DMS153 (cell line): ENCODE results near the gene P4HA3.

Source experiments
- DNase-seq: peaks from one replicate; lab custom pipeline; 2025; lab: John Stamatoyannopoulos, UW

Gene P4HA3

GRCh38 chr11:74265256-74265655, 46.2 kb downstream of the P4HA3 start:
- DNase-seq: no peak

DNA sequence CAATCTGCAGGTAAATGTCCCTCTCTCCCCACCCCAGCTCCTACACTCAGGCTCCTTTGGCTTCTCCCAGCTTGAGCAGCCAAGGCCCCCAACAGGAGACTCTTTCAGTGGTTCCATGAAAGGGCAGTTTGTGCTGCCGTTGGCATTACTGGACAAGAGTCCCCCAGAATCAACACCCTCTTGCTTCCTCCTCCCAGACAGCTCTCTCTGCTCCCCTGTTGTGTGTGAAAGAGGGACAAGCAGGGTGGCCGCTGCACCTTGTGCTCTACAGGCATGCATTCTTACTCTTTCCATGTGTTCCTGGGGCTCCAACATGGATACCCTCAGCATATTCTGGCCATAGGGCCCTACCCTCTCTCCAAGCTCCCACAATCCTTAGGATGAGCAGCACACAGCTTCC, 48.7 kb downstream of the P4HA3 start:
- no peak for DNase-seq

DNA sequence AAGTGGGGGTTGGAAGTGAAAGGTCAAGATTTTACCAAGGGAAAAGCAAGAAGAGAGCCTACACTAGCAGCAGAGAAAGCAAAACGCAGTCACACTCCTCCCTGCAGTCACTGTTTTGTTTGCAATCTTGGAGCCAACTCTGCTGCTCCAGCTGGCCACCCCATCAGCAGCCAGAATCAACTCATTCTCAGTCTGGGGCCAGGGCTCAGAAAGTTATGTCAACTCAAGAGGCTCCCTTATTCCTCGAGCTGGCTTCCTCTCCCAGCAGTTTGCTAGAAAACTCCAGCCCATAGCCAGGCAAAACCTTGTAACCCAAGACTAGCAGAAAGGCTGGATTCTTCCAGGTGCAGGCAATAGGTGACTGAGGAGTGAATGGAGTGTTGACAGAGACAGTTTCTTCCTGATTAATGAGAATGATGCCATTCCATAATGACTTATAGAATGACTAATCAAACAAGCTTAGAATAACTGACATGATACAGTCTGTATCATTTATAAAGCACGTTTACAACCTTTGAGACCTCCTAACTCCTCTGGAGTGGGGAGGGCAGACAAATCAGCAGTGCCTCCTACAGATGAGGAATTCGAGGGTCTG, 53.4 kb downstream of the P4HA3 start:
- no peak for DNase-seq

- DNase-seq: no peak
Measured at GRCh38 chr11:74256378-74257133, 54.9 kb downstream of the P4HA3 start.

DNA sequence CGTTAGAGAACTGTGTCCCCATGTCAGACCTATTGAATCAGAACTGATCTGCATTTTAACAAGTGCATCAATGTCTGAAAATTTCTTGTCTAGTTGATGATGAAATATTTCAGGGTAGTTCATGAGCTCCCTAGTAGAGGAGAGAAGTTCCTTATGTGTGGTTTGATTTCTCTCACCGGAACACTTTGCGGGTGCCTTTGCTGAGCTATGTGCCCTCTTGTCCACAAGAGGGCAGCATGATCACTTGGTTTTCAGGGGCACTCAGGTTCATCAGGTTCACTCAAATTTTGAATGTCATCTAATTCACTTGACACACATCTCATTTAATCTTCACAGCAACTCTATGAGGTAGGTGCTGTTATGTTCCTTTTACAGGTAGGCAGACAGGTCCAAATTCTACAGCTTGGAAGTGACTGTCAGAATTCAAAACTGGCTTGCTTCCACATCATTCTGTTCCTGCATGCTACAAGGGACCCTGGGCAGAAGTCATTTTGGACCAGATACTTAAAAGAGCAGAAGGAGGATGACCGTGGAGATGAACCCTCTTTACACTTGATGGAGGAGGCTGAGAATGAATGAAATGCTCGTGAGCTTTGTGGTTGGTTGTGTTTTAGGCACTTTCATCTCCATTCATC, 55.6 kb downstream of the P4HA3 start:
- no peak for DNase-seq

GRCh38 chr11:74253361-74253760, 58.1 kb downstream of the P4HA3 start:
- DNase-seq: no peak

GRCh38 chr11:74249496-74249895, 61.9 kb downstream of the P4HA3 start:
- no peak for DNase-seq

DNA sequence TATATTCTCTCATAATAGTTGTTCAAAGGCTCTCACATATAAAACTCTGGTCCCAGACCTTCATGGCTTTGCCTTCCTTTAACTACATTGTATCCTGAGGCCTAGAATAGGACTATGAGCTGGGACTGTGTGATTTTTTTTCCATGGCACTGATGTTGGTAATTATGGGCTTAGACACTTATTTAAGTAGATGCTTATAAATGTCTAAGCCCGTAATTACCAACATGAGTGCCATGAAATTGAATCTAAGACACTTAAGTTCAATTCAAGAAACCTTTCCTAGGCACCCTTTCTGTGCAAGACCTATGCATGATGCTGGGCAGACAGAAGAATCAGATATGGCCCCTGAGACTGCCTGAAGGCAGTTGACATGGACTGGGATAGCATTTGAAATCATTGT, 63.0 kb downstream of the P4HA3 start:
- no peak for DNase-seq

DNA sequence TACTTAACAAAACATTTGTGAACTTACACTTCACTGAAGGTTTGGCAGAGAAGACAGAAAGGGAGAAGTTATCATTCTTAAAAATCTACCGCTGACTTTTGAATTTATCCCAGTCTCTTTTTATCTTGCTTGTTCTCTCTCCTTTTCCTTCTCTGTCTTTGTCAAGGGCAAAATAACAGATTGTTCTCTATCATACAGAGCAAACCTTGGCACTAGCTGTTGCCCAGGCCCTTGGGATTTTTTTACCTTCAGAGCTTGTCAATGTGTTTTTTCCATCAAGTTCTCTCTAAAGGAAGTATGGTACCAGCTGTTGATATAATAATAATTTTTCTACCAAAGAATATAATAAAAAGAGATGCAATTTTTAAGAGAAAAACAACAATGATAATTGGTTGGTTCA, 73.2 kb downstream of the P4HA3 start:
- no peak for DNase-seq

DNA sequence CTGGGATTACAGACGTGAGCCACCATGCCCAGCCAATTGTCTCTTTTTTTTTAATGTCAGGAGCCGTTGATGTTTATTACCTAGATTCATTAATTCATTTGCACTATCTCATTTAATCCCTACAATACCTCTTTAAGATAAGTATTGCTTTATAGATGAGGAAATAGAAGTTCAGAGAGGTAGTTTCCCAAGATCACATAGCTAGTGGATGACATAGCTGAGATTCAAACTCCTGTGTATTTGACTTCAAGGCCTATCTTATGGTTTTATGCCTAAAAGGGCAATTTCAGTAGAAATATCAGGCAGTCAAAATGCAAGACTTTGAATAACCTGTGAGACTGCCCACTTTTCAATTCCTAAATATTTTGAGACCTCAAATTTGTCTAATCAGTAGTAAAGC, 73.9 kb downstream of the P4HA3 start:
- no peak for DNase-seq

DNA sequence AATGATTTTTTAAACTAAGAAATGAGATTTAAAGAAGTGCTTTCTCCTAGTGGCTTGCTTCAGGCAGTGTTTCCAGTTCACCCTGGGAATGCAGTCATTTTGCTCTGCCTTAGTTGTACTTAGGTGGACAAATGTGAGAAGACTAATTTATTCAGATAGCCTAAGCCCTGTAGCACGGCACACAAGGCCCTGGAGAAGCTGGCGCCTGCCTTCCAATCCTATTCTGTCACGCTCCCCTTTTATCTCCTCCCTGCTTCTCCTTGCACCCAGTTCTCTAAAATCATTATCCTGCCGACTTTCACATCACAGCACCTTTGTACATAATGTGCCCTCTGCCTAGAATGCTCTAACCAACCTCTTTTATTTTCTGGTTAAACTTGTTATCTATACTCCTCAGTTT, 76.3 kb downstream of the P4HA3 start:
- no peak for DNase-seq

DNA sequence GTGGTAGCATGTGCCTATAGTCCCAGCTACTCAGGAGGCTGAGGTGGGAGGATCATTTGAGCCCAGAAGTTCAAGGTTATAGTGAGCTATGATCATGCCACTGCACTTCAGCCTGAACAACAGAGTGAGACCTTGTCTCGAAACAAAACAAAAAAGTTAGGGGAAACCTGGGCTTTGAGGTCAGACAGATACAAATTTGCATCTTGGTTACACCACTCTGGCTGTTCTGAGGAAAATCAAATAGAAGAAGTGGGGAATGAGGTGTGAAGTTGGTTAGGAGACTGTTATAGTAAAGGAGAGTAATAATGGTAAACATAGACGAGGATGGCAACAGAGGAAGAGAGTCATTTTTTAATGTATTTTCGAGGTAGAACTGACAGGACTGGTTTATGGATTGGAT, 77.8 kb downstream of the P4HA3 start:
- DNase-seq: no peak

DNA sequence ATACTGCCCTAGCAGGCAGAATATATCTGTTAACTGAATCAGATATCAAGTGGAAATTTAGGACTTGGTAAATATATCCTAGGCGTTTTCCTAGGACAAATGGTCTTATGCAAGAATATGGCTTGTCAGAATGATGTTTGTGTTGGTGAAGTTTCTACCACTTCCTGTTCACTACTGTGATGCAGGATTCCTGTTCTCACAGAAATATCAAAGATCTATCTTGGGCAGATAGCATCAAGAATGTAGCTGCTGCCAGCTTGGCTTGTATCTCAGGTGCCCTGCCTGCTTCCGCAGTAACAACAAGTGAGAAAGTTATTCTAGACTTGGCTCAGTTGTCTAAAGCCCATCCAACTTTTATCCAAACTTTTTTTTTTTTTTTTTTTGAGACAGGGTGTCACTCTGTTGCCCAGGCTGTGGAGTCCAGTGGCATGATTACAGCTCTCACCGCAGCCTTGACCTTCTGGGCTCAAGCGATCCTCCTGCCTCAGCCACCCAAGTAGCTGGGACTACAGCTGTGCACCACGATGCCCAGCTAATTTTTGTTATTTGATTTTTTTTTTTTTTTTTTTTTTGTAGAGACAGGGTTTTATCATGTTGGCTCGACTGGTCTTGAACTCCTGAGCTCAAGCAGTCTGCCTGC, 79.0 kb downstream of the P4HA3 start:
- DNase-seq: no peak

DNA sequence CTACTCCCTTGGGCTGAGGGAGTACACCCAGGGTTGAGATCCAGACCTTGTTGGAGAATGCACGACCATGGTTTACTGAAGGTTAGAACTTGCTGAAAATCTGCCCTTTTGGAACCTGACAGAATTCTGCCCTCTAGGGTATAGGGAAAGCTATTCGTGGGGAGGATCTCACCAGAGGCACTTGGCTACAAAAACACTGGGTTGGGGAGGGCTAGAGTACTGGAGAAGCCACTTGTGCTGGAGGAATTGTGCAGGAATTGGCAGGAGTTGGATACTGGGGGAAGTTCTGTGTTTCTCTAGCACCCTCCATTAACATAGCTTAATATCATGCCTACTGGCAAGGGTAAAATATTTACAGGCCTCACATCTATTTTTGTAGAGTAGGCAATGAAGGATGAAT, 84.5 kb downstream of the P4HA3 start:
- DNase-seq: no peak

DNA sequence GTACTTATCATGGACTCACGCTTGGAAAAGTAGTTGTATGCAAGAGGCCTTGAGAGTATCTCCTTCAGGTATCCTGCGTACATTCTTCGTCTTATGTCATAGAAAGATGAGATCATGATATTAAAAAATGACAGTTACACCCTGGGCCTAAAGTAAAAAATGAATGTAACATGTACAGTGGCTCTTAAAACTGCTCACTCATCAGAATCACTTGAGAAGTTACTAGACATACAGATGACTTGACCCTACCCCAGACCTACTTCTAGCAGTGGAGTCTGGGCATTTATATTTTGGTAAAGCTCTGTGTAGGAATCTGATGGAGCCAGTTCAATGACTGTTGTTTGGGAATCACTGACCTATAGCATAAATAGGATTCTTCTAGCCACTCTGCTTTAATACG, 85.9 kb downstream of the P4HA3 start:
- DNase-seq: no peak

DNA sequence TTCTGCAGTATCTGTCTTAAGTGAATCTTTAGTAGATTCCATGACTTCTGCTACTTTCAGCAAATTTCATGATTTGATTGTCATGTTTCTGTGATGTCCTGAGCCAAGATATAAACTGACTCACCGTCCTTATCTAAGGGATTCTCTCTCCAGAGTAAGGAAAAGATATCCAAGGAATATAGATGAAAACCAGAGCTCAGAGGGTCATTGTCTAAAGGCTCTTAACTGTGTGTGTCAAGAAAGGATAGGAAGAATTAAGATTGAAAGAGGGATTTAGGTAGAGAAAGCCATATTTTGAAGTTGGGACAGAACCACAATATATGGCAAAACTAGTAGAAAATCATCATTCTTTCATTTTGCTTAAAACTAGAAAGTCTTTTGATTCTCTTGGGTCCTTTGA, 89.6 kb downstream of the P4HA3 start:
- no peak for DNase-seq

DNA sequence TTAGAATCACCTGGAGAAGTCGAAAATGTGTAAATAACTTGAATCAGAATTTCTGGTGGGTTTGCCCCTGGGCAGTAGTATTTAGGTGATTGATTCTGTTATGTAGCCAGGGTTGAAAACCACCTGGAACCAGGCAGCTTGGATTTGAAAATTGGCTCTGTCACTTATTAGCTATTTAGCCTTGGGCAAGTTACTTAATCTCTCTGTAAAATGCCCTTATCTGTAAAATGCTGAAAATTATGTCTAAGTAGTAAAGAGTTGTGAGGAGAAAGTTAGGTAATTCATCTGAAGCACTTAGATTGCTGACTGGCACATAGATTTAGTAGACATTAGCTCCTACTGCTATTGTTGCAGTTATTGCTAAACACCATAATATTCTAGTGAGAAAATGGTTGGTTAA, 91.1 kb downstream of the P4HA3 start:
- DNase-seq: no peak
